B cell (primary cell): ENCODE data around the gene URB1. TPM values are rescaled to one million over a fixed set of nuclear protein-coding genes. Genes with fewer than 3 reads are reported as not detected.

Experiments used
- ATAC-seq: fragments of 200-7000 bp; cut with Tn5 transposase; one replicate; pipeline ENCODE4 v1.10.0; 2021; ENCODE audit warnings: low read depth, mild to moderate bottlenecking, moderate number of reproducible peaks, moderate library complexity
- CTCF ChIA-PET: fragments of 350-600 bp; sonication (Branson Sonifier 250); formaldehyde crosslinking; loops from one replicate; lab custom pipeline; 2021; ENCODE audit warnings: antibody characterized with exemption, inconsistent platforms; lab: Charles Lee
- POLR2A ChIA-PET: fragments of 350-600 bp; sonication (Branson Sonifier 250); formaldehyde crosslinking; loops from one replicate; lab custom pipeline; 2021; ENCODE audit warnings: antibody characterized with exemption; lab: Charles Lee
- DNase-seq: peaks from one replicate; pipeline ENCODE4 v3.0.0; 2013
- H2AFZ ChIP-seq: 2 replicates; pipeline ENCODE4 v1.6.1; 2012; ENCODE audit warnings: mild to moderate bottlenecking, low read depth, low read length; ENCODE audit not compliant: insufficient read depth, poor library complexity, severe bottlenecking
- H3K27ac ChIP-seq, 2 donors: 1 replicate in 1 of 2; 2 replicates in 1 of 2; pipeline ENCODE4 v1.5.1; 2012 to 2013; ENCODE audit warnings: low read length in 2 of 2, mild to moderate bottlenecking in 2 of 2, moderate library complexity in 1 of 2
- H3K27me3 ChIP-seq, 4 experiments: fragments of 200-600 bp in 1 of 4; sonication (generic) in 1 of 4; replicated peaks in 1 of 4; 1 replicate in 2 of 4; 2 replicates in 2 of 4; pipeline versions ENCODE4 v1.6.1 to v1.7.0; 2013 to 2016; ENCODE audit warnings: low read length in 3 of 4, mild to moderate bottlenecking in 2 of 4, mixed read lengths in 1 of 4, moderate library complexity in 1 of 4; ENCODE audit not compliant: insufficient read depth in 4 of 4, control insufficient read depth in 3 of 4; ENCODE audit errors: control extremely low read depth in 1 of 4
- H3K36me3 ChIP-seq, 2 experiments: replicated peaks in 1 of 2; 1 replicate in 1 of 2; 2 replicates in 1 of 2; pipeline versions ENCODE4 v1.6.1 to v1.7.1; 2013; ENCODE audit warnings: low read length in 1 of 2; ENCODE audit not compliant: insufficient read depth in 2 of 2, control insufficient read depth in 1 of 2; ENCODE audit errors: control extremely low read depth in 1 of 2, extremely low read depth in 1 of 2
- H3K4me1 ChIP-seq, 2 donors: fragments of 200-600 bp in 1 of 2; sonication (generic) in 1 of 2; 1 replicate in 1 of 2; 2 replicates in 1 of 2; pipeline versions ENCODE4 v1.5.1 to v1.6.1; 2013 to 2017; ENCODE audit warnings: low read length in 2 of 2; ENCODE audit not compliant: control insufficient read depth in 2 of 2, insufficient read depth in 2 of 2
- H3K4me2 ChIP-seq: replicated peaks from 2 replicates; pipeline ENCODE3; 2012; ENCODE audit warnings: mild to moderate bottlenecking, low read depth, low read length; ENCODE audit not compliant: poor library complexity, severe bottlenecking
- H3K4me3 ChIP-seq, 5 experiments: fragments of 200-600 bp in 1 of 5; sonication (generic) in 1 of 5; 1 replicate in 3 of 5; 2 replicates in 2 of 5; pipeline versions ENCODE4 v1.5.1 to v1.7.0; 2011 to 2016; ENCODE audit warnings: low read length in 4 of 5, mild to moderate bottlenecking in 4 of 5, low read depth in 2 of 5, control low read depth in 1 of 5, moderate library complexity in 1 of 5; ENCODE audit not compliant: insufficient read depth in 1 of 5; ENCODE audit errors: control extremely low read depth in 1 of 5, extremely low read depth in 1 of 5
- H3K79me2 ChIP-seq: fragments of 200-600 bp; sonication (generic); one replicate; pipeline ENCODE4 v1.6.0; 2016; ENCODE audit warnings: low read length; ENCODE audit not compliant: control insufficient read depth, insufficient read depth
- H3K9ac ChIP-seq: fragments of 200-600 bp; sonication (generic); 2 replicates; pipeline ENCODE4 v1.6.1; 2017; ENCODE audit warnings: mild to moderate bottlenecking, low read length, moderate library complexity
- H3K9me3 ChIP-seq, 3 donors: one replicate each; pipeline versions ENCODE4 v1.6.1 to v1.7.1; 2013; ENCODE audit warnings: low read length in 2 of 3; ENCODE audit not compliant: control insufficient read depth in 2 of 3, insufficient read depth in 1 of 3; ENCODE audit errors: control extremely low read depth in 1 of 3
- H4K20me1 ChIP-seq: 2 replicates; pipeline ENCODE4 v1.6.0; 2012; ENCODE audit warnings: mild to moderate bottlenecking, low read length; ENCODE audit not compliant: insufficient read depth, control insufficient read depth, poor library complexity, severe bottlenecking
- H3K27ac Mint-ChIP-seq: one replicate; pipeline ENCODE4 v1.8.0; 2021; ENCODE audit warnings: mixed read lengths
- H3K27me3 Mint-ChIP-seq: one replicate; pipeline ENCODE4 v1.8.0; 2021; ENCODE audit warnings: mixed read lengths
- H3K4me1 Mint-ChIP-seq: one replicate; pipeline ENCODE4 v1.8.0; 2021; ENCODE audit warnings: mixed read lengths
- H3K4me3 Mint-ChIP-seq: one replicate; pipeline ENCODE4 v1.8.0; 2021; ENCODE audit warnings: mixed read lengths
- H3K9me3 Mint-ChIP-seq: one replicate; pipeline ENCODE4 v1.8.0; 2022; ENCODE audit warnings: mixed read lengths; ENCODE audit not compliant: insufficient read depth
- CTCF ChIP-seq: fragments of 200-600 bp; IDR thresholded peaks from one replicate; pipeline ENCODE4 v1.8.0; 2022; ENCODE audit warnings: antibody characterized with exemption, mild to moderate bottlenecking
- EZH2 ChIP-seq: IDR thresholded peaks from 2 replicates; pipeline ENCODE4 v1.6.1; 2012; ENCODE audit warnings: borderline replicate concordance, low read depth, mild to moderate bottlenecking, moderate library complexity, low read length; ENCODE audit not compliant: insufficient read depth, poor library complexity, severe bottlenecking
- WGBS: methylation state at CpG from one replicate; pipeline ENCODE4 v1.1.5; 2013; ENCODE audit warnings: missing lambda C conversion rate; ENCODE audit not compliant: insufficient coverage; 5-methylcytosine and 5-hydroxymethylcytosine counted together
- intact Hi-C: fragments of 100-400 bp; cut with micrococcal nuclease; formaldehyde crosslinking; loops from one replicate; pipeline ENCODE4 v1.10.0; 2022
- polyA plus RNA-seq: library from polyadenylated mRNA; depleted of rRNA; stranded (reverse); fragments of >200 nt; gene quantifications from 2 replicates; pipeline ENCODE4 v1.2.3, GENCODE V29; 2012
- total RNA-seq, 2 donors: library from RNA; stranded (reverse); fragments of 120-200 nt in 1 of 2; gene quantifications; 1 replicate in 1 of 2; 2 replicates in 1 of 2; pipeline versions ENCODE4 v1.2.3 to v1.2.4, GENCODE V29; 2013 to 2022

URB1 gene
- total and polyA plus RNA-seq, 2 donors (not counting 1 experiment from before 2014, with no cell fraction given), result 4.7 to 15.2 TPM

- Mint-ChIP-seq H3K4me3 (no peak overlapping the region), H3K4me1 (peaks cover 4% of the 10 kb centered on the region), H3K27me3 (no peaks in the 10 kb centered on the region), H3K9me3 (peaks cover 2% of the 10 kb centered on the region), H3K27ac (no peak overlapping the region)
- H3K27me3 ChIP-seq, result no peaks in the 10 kb centered on the region
- H3K4me2 ChIP-seq, result no peak overlapping the region
- H3K9ac ChIP-seq, result no peak overlapping the region
- H3K4me3 ChIP-seq, result no peak overlapping the region
- peaks cover 0 to 4% (median 4%) of the 10 kb centered on the region in 3 donors for H3K9me3 ChIP-seq
- H3K79me2 ChIP-seq, result no peaks in the 10 kb centered on the region
- ATAC-seq (no peak), DNase-seq (no peak)
- H3K27ac ChIP-seq, result no peak overlapping the region
- peaks cover 21 to 61% of the 10 kb centered on the region in 2 experiments for H3K36me3 ChIP-seq
- H4K20me1 ChIP-seq, result no peaks in the 10 kb centered on the region
- WGBS, result 97% methylated on average over 6 of the region's 9 CpGs
- intact Hi-C loops, result no loop called here
- H2AFZ ChIP-seq, result no peak overlapping the region
- TF ChIP-seq CTCF, result no peak
- TF ChIP-seq EZH2, result no peak
- no peaks in the 10 kb centered on the region for H3K4me1 ChIP-seq
- CTCF ChIA-PET, result no interaction called here
- POLR2A ChIA-PET, result no interaction called here
These were observed 61.1 kb downstream of the URB1 start for GRCh38 chr21:32331444-32332305.

- Mint-ChIP-seq H3K4me1 (peaks cover 4% of the 10 kb centered on the region), H3K9me3 (peaks cover 2% of the 10 kb centered on the region), H3K4me3 (no peak overlapping the region), H3K27me3 (no peaks in the 10 kb centered on the region), H3K27ac (no peak overlapping the region)
- peaks cover 0 to 4% (median 4%) of the 10 kb centered on the region in 3 donors for H3K9me3 ChIP-seq
- no peaks in the 10 kb centered on the region for H3K4me1 ChIP-seq
- peaks cover 24 to 60% of the 10 kb centered on the region in 2 experiments for H3K36me3 ChIP-seq
- 94% methylated on average over 3 of the region's 4 CpGs for WGBS
- no peak overlapping the region for H3K4me3 ChIP-seq
- H3K27me3 ChIP-seq, result no peaks in the 10 kb centered on the region
- CTCF ChIA-PET, result no interaction called here
- TF ChIP-seq EZH2 (no peak), CTCF (no peak)
- no peak overlapping the region for H3K9ac ChIP-seq
- ATAC-seq (no peak), DNase-seq (no peak)
- no peak overlapping the region for H3K4me2 ChIP-seq
- no peak overlapping the region for H3K27ac ChIP-seq
- no peaks in the 10 kb centered on the region for H3K79me2 ChIP-seq
- no peak overlapping the region for H2AFZ ChIP-seq
- POLR2A ChIA-PET, result no interaction called here
- intact Hi-C loops, result no loop called here
- H4K20me1 ChIP-seq, result no peaks in the 10 kb centered on the region
These were observed 62.0 kb downstream of the URB1 start for GRCh38 chr21:32330784-32331311.
